Measurements from ENCODE around the gene CASR.

The CASR gene

DNA sequence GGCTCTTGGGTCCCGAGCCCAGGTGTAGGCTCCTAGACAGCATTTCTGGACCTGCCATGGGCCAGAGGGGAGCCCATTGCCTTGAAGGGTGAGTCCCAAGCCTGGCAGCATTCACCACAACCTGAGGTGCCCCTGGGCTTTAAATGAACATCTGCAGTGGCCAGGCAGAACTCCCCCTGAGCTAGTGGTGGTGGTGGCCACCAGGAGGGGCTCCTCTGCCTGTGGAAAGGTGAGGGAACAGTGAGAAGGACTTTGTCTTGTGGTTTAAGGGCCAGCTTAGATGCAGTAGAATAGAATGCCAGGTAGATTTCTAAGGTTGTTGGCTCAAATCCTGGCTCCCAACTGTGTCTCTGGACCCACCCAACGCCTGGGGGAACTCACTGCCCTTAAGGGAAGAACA, 55.6 kb downstream of the CASR start:
- H3K9ac ChIP-seq (ENCODE audit: low read depth, low read length), result no peak overlapping the region
- H3K27me3 ChIP-seq (ENCODE audit: insufficient read depth, low read length), result peaks cover 3% of the 10 kb centered on the region
- no peaks in the 10 kb centered on the region for H3K36me3 ChIP-seq (ENCODE audit: insufficient read depth, low read length)
- 89% methylated on average over 2 of the region's 2 CpGs for WGBS
- H3K9me3 ChIP-seq (ENCODE audit: insufficient read depth, low read depth, low read length), result no peaks in the 10 kb centered on the region
- no peaks in the 10 kb centered on the region for H3K4me1 ChIP-seq (ENCODE audit: insufficient read depth, low read length)
- no peak overlapping the region for H3K27ac ChIP-seq (ENCODE audit: low read depth, low read length)
- H3K4me3 ChIP-seq (ENCODE audit: low read length), result no peak overlapping the region

DNA sequence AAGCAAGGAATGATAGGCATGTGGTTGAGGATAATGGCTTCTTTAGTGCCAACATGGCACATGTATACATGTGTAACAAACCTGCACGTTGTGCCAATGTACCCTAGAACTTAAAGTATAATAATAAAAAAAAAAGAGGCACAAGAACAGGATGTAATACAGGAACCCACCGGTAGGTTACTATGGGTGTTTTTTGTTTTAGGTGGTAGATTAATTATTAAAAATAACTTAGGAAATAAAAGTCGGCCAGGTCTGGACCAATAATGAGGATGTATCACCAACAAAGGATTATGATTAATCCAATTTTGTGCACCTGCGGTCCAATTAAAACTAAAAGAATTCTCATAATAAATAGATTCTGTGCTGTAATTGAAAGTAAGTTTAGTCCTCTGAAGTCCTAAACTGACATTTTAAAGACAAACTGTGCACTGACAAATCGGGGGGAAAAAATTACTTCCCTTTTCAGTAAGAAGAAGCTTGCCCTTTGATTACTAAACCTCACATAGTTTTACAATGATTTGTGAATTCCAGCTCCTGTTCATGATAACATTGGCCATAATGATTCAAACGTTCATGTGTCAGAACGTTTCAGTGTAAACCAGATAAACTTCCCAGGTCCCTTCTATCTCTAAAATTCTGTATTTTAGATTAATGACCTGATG, 62.2 kb downstream of the CASR start:
- H3K4me1 ChIP-seq (ENCODE audit: insufficient read depth, low read length), result no peaks in the 10 kb centered on the region
- H3K27me3 ChIP-seq (ENCODE audit: insufficient read depth, low read length), result peaks cover 3% of the 10 kb centered on the region
- H3K9ac ChIP-seq (ENCODE audit: low read depth, low read length), result no peak overlapping the region
- no peak overlapping the region for H3K4me3 ChIP-seq (ENCODE audit: low read length)
- no peaks in the 10 kb centered on the region for H3K36me3 ChIP-seq (ENCODE audit: insufficient read depth, low read length)
- no peaks in the 10 kb centered on the region for H3K9me3 ChIP-seq (ENCODE audit: insufficient read depth, low read depth, low read length)
- no peak overlapping the region for H3K27ac ChIP-seq (ENCODE audit: low read depth, low read length)
- 94% methylated on average over 6 of the region's 7 CpGs for WGBS

GRCh38 chr3:122246199-122246598, 62.7 kb downstream of the CASR start:
- 66% methylated on average over 4 of the region's 4 CpGs for WGBS
- H3K4me3 ChIP-seq (ENCODE audit: low read length), result no peak overlapping the region
- H3K36me3 ChIP-seq (ENCODE audit: insufficient read depth, low read length), result no peaks in the 10 kb centered on the region
- peaks cover 3% of the 10 kb centered on the region for H3K27me3 ChIP-seq (ENCODE audit: insufficient read depth, low read length)
- H3K4me1 ChIP-seq (ENCODE audit: insufficient read depth, low read length), result no peaks in the 10 kb centered on the region
- no peak overlapping the region for H3K27ac ChIP-seq (ENCODE audit: low read depth, low read length)
- H3K9me3 ChIP-seq (ENCODE audit: insufficient read depth, low read depth, low read length), result no peaks in the 10 kb centered on the region
- no peak overlapping the region for H3K9ac ChIP-seq (ENCODE audit: low read depth, low read length)

DNA sequence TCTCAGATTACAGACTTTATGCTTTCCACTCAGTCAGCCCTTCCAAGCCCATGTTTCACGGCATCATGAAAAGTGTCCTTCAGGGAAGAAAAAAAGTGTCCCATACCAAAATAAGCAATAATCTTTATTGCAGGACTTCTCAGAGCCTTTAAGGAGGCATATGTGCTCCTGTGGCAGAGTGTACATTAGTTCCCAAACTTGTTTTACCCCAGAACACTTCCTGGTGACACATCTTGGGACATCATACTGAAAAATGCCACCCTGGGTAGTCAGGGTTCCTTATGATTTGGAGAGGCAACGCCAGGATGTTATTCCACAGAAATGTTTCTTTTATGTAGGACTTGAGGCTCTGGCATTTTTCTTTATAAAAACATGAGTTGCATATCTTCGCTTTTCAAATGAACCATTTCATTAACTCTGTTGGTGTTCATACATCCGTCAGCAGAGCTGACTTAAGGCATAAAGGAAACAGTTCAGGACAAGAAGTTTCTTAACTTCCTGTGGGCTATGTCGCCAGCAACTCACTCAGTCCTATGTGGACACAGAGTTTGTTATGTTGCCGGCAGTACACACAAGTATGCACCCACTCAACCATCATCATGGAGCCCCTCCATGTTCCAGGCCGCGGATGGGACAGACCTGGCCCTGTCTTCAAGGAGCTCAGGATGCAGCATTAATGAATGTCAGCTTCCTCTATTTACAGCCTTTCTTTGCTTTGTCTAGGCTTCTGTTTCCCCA, 63.8 kb downstream of the CASR start:
- peaks cover 3% of the 10 kb centered on the region for H3K27me3 ChIP-seq (ENCODE audit: insufficient read depth, low read length)
- no peak overlapping the region for H3K27ac ChIP-seq (ENCODE audit: low read depth, low read length)
- no peaks in the 10 kb centered on the region for H3K4me1 ChIP-seq (ENCODE audit: insufficient read depth, low read length)
- 83% methylated on average over 8 of the region's 8 CpGs for WGBS
- no peaks in the 10 kb centered on the region for H3K36me3 ChIP-seq (ENCODE audit: insufficient read depth, low read length)
- H3K9me3 ChIP-seq (ENCODE audit: insufficient read depth, low read depth, low read length), result no peaks in the 10 kb centered on the region
- H3K4me3 ChIP-seq (ENCODE audit: low read length), result no peak overlapping the region
- no peak overlapping the region for H3K9ac ChIP-seq (ENCODE audit: low read depth, low read length)

GRCh38 chr3:122247825-122248185, 64.3 kb downstream of the CASR start:
- H3K9me3 ChIP-seq (ENCODE audit: insufficient read depth, low read depth, low read length), result no peaks in the 10 kb centered on the region
- 90% methylated on average over 5 of the region's 5 CpGs for WGBS
- H3K4me1 ChIP-seq (ENCODE audit: insufficient read depth, low read length), result no peaks in the 10 kb centered on the region
- no peaks in the 10 kb centered on the region for H3K36me3 ChIP-seq (ENCODE audit: insufficient read depth, low read length)
- no peak overlapping the region for H3K9ac ChIP-seq (ENCODE audit: low read depth, low read length)
- no peak overlapping the region for H3K27ac ChIP-seq (ENCODE audit: low read depth, low read length)
- peaks cover 3% of the 10 kb centered on the region; the same call in 1 of the 2 replicates for H3K27me3 ChIP-seq (ENCODE audit: insufficient read depth, low read length)
- no peak overlapping the region for H3K4me3 ChIP-seq (ENCODE audit: low read length)

- no peak overlapping the region for H3K27ac ChIP-seq (ENCODE audit: low read depth, low read length)
Observed at GRCh38 chr3:122251428-122251827, 68.0 kb downstream of the CASR start.

DNA sequence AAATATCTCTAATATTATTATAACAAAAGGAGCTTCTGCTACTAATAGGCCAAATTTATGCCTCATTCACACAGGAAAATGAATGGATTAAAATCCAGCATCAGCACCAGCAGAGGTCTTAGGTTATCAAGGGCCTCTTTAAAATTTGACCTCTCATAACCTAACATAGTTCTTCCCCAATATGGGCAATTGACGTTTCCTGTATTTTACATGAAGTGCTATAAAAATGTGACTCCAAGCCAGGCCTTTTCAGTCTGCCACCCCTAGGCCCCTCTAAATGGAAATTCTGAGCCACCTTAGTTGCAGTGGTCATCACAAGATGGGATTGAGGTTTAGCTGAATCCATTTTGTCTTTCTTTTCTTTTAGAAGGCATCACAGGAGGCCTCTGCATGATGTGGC, 70.1 kb downstream of the CASR start:
- Histone ChIP-seq H3K9ac (ENCODE audit: low read depth, low read length) (no peak overlapping the region), H3K27ac (ENCODE audit: low read depth, low read length) (no peak overlapping the region), H3K4me1 (ENCODE audit: insufficient read depth, low read length) (no peaks in the 10 kb centered on the region), H3K27me3 (ENCODE audit: insufficient read depth, low read length) (no peaks in the 10 kb centered on the region), H3K4me3 (ENCODE audit: low read length) (no peak overlapping the region), H3K9me3 (ENCODE audit: insufficient read depth, low read depth, low read length) (no peaks in the 10 kb centered on the region), H3K36me3 (ENCODE audit: insufficient read depth, low read length) (no peaks in the 10 kb centered on the region)
- WGBS, result 90% methylated on average over 1 of the region's 1 CpG

More at GRCh38 chr3:122251428-122251827, 68.0 kb downstream of the CASR start:
- H3K27me3 ChIP-seq (ENCODE audit: insufficient read depth, low read length), result no peaks in the 10 kb centered on the region
- H3K36me3 ChIP-seq (ENCODE audit: insufficient read depth, low read length), result no peaks in the 10 kb centered on the region
- WGBS, result 63% methylated on average over 3 of the region's 3 CpGs
- H3K9ac ChIP-seq (ENCODE audit: low read depth, low read length), result no peak overlapping the region
- H3K4me1 ChIP-seq (ENCODE audit: insufficient read depth, low read length), result no peaks in the 10 kb centered on the region
- no peaks in the 10 kb centered on the region for H3K9me3 ChIP-seq (ENCODE audit: insufficient read depth, low read depth, low read length)
- no peak overlapping the region for H3K4me3 ChIP-seq (ENCODE audit: low read length)

DNA sequence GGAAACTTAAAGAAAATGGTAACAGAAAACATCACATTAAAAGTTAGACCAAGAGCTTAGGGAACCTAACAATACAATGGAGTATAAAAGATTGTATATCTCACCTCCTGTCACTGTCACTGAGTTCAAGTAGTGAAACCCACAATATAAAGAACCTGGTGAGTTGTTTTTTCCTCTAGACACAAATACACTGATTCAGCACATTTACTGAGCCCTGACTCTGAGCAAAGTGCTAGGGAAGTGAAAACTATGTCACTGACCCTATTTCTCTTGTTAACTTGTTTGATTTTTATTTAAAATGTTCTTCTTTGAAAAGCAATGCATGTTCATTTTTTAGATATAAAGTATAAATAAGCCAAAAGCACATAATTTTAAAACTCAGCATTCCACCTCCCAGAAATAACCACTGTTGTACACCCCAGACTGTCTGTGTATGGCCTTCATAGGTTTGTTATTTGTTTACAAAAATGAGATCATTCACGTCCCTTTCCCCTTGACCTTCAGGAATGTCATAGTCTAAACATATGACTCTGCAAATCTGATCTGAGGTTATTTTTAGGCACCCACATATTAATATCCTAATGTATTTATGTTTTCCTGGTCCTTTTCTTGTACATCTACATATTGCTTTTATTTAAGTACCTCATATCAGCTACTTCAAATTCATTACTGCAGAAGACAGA, 72.4 kb downstream of the CASR start:
- Histone ChIP-seq H3K4me1 (ENCODE audit: insufficient read depth, low read length) (no peaks in the 10 kb centered on the region), H3K4me3 (ENCODE audit: low read length) (no peak overlapping the region), H3K27me3 (ENCODE audit: insufficient read depth, low read length) (no peaks in the 10 kb centered on the region), H3K36me3 (ENCODE audit: insufficient read depth, low read length) (no peaks in the 10 kb centered on the region), H3K27ac (ENCODE audit: low read depth, low read length) (no peak overlapping the region), H3K9ac (ENCODE audit: low read depth, low read length) (no peak overlapping the region), H3K9me3 (ENCODE audit: insufficient read depth, low read depth, low read length) (no peaks in the 10 kb centered on the region)
- 100% methylated on average over 1 of the region's 1 CpG for WGBS

DNA sequence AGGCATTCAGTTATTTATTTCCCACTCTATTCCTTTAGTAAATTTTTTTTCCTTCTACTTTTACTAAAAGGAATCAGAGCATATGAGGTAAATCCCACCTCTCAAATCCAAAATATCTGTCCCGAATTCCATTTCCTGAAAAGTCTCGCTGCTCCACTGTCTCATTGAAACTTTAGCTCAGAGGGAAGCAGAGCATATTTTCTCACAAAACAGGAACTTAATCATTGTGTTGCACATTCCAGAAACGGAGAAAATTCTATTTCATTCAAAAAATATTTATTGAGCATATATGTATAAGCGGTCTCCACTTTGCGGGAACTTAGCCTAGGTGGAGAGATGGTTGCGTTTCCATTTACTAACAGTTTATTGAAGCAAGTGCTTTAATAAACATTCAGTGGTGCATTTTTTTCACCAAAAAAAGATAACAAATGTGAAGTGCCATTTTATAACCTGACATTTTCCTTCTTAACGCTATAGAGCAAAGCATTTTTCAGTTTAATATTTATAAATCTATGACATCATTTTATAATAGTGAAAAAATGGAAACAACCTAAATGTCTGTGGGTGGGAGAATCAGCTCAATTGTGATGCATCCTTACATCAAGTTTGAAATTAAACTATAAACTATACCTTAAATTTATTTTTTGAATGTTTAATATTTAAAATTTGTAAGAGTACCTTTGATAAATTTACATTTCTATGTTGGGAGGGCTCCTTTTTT, 74.3 kb downstream of the CASR start:
- 96% methylated on average over 3 of the region's 7 CpGs for WGBS
- Histone ChIP-seq H3K36me3 (ENCODE audit: insufficient read depth, low read length) (no peaks in the 10 kb centered on the region), H3K9ac (ENCODE audit: low read depth, low read length) (no peak overlapping the region), H3K9me3 (ENCODE audit: insufficient read depth, low read depth, low read length) (no peaks in the 10 kb centered on the region), H3K4me1 (ENCODE audit: insufficient read depth, low read length) (no peaks in the 10 kb centered on the region), H3K27ac (ENCODE audit: low read depth, low read length) (no peak overlapping the region), H3K27me3 (ENCODE audit: insufficient read depth, low read length) (no peaks in the 10 kb centered on the region), H3K4me3 (ENCODE audit: low read length) (no peak overlapping the region)

DNA sequence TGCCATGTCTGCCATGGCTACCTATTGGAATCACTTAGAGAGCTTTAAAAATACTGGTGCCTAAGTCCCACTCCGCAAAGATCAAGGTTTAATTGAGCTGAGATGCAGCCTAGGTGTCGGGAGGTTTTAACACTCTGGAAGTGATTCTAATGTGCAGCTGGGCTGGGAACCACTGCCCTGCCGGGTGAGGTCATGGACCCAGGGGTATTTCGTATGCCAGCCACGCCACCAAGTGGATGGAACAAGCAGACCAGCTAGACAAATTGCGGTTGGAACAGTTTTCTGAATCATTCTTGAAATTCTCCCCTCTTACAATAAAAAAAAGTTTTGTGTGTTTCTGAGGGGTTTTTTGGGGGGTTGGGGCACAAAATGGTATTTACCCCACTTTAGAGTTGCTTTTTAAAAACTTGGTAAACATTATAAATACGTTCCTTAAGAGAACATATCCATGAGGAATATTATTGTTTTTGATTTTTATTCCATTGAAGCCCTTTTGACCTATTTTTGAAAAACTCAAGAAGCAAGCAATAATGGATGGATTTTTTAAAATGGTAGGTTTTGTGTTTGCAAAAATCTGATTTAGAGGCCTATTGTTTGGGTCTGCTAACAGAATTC, 75.4 kb downstream of the CASR start:
- Histone ChIP-seq H3K9me3 (ENCODE audit: insufficient read depth, low read depth, low read length) (no peaks in the 10 kb centered on the region), H3K9ac (ENCODE audit: low read depth, low read length) (no peak overlapping the region), H3K36me3 (ENCODE audit: insufficient read depth, low read length) (no peaks in the 10 kb centered on the region), H3K4me1 (ENCODE audit: insufficient read depth, low read length) (no peaks in the 10 kb centered on the region), H3K4me3 (ENCODE audit: low read length) (no peak overlapping the region), H3K27me3 (ENCODE audit: insufficient read depth, low read length) (no peaks in the 10 kb centered on the region), H3K27ac (ENCODE audit: low read depth, low read length) (no peak overlapping the region)
- WGBS, result 12% methylated on average over 5 of the region's 7 CpGs

- WGBS, result 83% methylated on average over 2 of the region's 2 CpGs
Observed at GRCh38 chr3:122260206-122260605, 76.7 kb downstream of the CASR start.

More at GRCh38 chr3:122260206-122260605, 76.7 kb downstream of the CASR start:
- no peaks in the 10 kb centered on the region for H3K27me3 ChIP-seq (ENCODE audit: insufficient read depth, low read length)
- H3K4me3 ChIP-seq (ENCODE audit: low read length), result no peak overlapping the region
- no peak overlapping the region for H3K27ac ChIP-seq (ENCODE audit: low read depth, low read length)
- no peaks in the 10 kb centered on the region for H3K4me1 ChIP-seq (ENCODE audit: insufficient read depth, low read length)
- H3K9me3 ChIP-seq (ENCODE audit: insufficient read depth, low read depth, low read length), result no peaks in the 10 kb centered on the region
- H3K9ac ChIP-seq (ENCODE audit: low read depth, low read length), result no peak overlapping the region
- H3K36me3 ChIP-seq (ENCODE audit: insufficient read depth, low read length), result no peaks in the 10 kb centered on the region
